Activated T-helper 9 cell treated with anti-CD3 and anti-CD28 coated beads, Interleukin-2, amount 50 U/mL, for 16 hours (primary cell): ENCODE data around the gene CACNA2D3.

Source experiments
- DNase-seq: peaks from one replicate; pipeline ENCODE4 v3.0.0-alpha.2; 2020; ENCODE audit warnings: low read depth

The CACNA2D3 gene

GRCh38 chr3:54127499-54128056, 5.2 kb downstream of the CACNA2D3 start:
- no peak for DNase-seq

- no peak for DNase-seq
Measured at GRCh38 chr3:54131026-54131605, 8.8 kb downstream of the CACNA2D3 start.

GRCh38 chr3:54131890-54132289, 9.5 kb downstream of the CACNA2D3 start:
- DNase-seq, result no peak

- DNase-seq, result no peak
Measured at GRCh38 chr3:54132685-54133084, 10.3 kb downstream of the CACNA2D3 start.

GRCh38 chr3:54133196-54133595, 10.8 kb downstream of the CACNA2D3 start:
- no peak for DNase-seq

- DNase-seq, result no peak
Measured at GRCh38 chr3:54134155-54134554, 11.8 kb downstream of the CACNA2D3 start.

- DNase-seq, result no peak
Measured at GRCh38 chr3:54134713-54135112, 12.4 kb downstream of the CACNA2D3 start.

- no peak for DNase-seq
Measured at GRCh38 chr3:54137311-54137710, 15.0 kb downstream of the CACNA2D3 start.

- DNase-seq, result no peak
Measured at GRCh38 chr3:54138937-54139547, 16.7 kb downstream of the CACNA2D3 start.

GRCh38 chr3:54139630-54140029, 17.3 kb downstream of the CACNA2D3 start:
- DNase-seq, result no peak

- no peak for DNase-seq
Measured at GRCh38 chr3:54144284-54144683, 21.9 kb downstream of the CACNA2D3 start.

- DNase-seq, result no peak
Measured at GRCh38 chr3:54146506-54147239, 24.3 kb downstream of the CACNA2D3 start.

GRCh38 chr3:54150864-54151467, 28.6 kb downstream of the CACNA2D3 start:
- DNase-seq, result no peak

- DNase-seq, result no peak
Measured at GRCh38 chr3:54153477-54153876, 31.1 kb downstream of the CACNA2D3 start.

GRCh38 chr3:54157860-54158259, 35.5 kb downstream of the CACNA2D3 start:
- no peak for DNase-seq

- no peak for DNase-seq
Measured at GRCh38 chr3:54159917-54160316, 37.6 kb downstream of the CACNA2D3 start.

GRCh38 chr3:54163441-54163840, 41.1 kb downstream of the CACNA2D3 start:
- DNase-seq, result no peak

GRCh38 chr3:54164192-54164975, 42.0 kb downstream of the CACNA2D3 start:
- no peak for DNase-seq

- no peak for DNase-seq
Measured at GRCh38 chr3:54165865-54166264, 43.5 kb downstream of the CACNA2D3 start.

GRCh38 chr3:54167999-54168398, 45.6 kb downstream of the CACNA2D3 start:
- no peak for DNase-seq

GRCh38 chr3:54168451-54168850, 46.1 kb downstream of the CACNA2D3 start:
- DNase-seq, result no peak

- DNase-seq, result no peak
Measured at GRCh38 chr3:54169524-54169923, 47.2 kb downstream of the CACNA2D3 start.
